AG08395 (cell line): ENCODE results near the gene SLC25A20.

Experiments
- DNase-seq: peaks from one replicate; pipeline ENCODE4 v3.0.0; 2012; ENCODE audit warnings: mixed read lengths, low spot score

SLC25A20 gene

DNA sequence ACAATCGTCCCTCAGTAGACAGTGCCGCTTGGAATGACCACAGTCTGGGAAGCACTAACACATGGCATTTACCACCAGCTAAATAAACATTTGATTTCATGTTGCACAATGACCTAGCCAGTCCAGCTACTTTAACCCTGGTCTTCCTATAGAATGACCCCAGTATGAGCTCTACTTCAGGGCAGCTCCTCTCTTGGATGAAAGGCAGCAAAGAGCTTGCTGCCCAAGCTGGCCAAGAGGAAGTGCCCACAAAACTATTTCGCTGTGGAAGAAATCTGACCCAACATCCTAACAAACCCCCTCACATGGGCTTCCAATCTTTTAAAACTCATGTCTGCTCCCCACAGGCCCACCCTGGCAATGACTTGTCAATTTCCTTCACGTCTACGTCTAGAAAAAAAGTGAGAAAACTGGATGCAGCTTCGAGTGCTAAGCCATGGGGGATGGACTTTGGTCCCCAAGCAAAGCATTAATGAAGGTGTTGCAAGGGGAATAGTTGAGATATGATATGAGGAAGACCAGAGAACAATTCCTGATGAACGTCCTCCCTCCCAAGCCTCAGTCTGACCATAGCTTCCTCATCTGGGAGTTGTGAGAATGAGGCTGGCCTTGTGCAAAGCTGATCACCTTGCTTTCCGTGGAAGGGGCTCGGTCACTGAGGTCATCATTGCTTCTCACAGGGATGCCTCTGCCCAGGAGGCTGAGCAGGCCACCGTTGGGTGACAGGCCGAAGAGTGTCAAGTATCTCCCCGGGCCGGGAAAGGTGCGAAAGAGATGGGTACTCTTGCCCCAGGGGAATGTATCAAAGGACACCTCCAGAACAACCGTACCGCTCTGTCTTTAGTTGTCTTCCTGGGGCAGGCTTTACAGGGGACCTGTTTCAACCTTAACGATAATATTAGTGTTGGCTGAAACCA lies 964 bp downstream of the SLC25A20 start:
- DNase-seq: no peak

DNA sequence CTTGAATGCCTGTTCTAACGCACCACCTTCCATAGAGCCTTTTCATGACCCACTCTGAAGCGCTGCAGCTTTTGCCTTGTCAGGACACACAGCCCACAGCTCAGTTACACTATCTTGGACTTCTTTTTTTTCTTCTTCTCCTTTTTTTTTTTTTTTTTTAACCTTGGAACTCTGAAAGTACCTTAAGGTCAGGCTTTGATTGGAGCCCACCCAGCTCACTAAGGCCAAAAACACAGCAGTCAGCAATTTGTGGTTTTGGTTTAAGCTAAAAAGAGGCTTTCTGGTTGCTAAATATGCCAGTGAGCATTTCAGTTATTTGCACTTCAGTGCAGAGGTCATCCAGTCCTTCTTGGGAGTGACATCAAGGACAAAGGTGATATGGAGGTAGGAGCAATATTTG lies 1.7 kb downstream of the SLC25A20 start:
- no peak for DNase-seq

DNA sequence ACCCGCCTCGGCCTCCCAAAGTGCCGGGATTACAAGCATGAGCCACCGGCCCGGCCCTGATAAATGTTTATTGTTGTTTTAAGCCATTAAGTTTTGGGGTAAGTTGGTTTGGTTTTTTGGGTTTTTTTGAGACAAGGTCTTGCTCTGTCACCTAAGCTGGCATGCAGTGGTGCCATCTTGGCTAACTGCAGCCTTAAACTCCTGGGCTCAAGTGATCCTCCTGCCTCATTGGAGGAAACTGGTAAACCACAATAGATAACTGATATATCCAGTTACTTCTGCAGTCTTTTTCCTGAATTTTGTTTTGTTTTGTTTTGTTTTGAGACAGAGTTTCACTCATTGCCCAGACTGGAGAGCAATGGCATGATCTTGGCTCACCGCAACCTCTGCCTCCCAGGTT lies 4.2 kb downstream of the SLC25A20 start:
- DNase-seq: no peak

DNA sequence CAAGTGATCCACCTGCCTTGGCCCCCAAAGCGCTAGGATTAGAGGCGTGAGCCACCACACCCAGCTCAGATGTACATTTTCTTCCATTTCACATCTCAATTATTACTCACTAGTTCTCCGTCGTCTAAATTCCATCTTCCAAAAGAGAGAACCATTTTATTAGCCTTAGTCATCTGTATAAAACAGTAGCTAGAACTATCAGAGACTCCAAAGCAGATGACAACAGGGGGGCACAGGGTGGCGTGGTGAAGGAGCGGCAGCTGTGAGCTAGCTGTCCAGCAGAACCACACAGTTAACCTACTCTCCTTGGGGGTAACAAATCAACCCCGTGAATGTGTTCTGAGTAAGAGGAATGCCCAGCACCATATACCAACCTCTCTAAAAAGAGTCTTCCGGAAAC lies 7.1 kb downstream of the SLC25A20 start:
- no peak for DNase-seq

- DNase-seq: no peak
These were observed 12.9 kb downstream of the SLC25A20 start for GRCh38 chr3:48885753-48886152.

DNA sequence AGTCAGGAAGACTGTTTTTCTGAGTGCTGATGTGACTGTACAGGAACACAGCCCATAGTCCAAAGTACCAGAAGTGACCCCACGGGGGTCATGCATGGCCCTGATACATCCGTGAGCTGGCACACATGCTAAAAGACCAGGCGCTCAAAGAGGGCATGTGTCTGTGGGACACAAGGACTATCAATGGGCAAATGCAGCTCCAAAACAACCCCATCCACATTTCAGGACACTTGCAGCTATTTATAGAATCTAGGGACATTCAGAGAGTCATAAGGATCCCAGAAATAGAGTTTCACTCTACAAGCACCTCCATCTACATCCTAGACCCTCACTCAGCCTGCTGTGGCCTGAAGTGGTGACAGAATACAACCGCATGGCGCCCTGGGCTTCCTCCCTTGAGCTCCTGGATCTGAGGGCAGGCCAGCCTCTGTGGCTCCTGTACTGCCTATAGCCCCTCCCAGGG lies 17.0 kb downstream of the SLC25A20 start:
- DNase-seq: no peak

DNA sequence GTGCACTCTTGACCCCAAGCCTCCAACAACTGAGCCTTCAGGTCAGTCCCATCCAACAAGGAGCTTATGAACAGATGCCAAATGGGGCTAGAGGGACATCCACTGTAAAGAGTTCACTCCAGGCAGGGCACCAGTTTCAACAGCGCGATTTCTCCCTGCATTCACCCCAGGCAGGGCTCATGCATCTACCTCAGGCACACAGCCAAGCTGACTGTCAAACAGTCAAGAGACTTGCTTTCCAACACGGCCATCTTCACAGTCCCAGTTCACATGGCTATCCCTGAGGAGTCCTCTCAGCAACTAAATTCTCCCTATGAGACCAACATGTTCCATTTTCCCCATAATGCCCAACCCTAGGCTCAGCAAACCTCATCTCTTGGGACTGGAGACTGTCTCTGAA lies 17.7 kb downstream of the SLC25A20 start:
- DNase-seq: no peak

- DNase-seq: no peak
These were observed 18.7 kb downstream of the SLC25A20 start for GRCh38 chr3:48879994-48880377.

GRCh38 chr3:48879307-48879993 lies 19.2 kb downstream of the SLC25A20 start:
- no peak for DNase-seq

GRCh38 chr3:48877671-48878070 lies 21.0 kb downstream of the SLC25A20 start:
- DNase-seq: no peak

DNA sequence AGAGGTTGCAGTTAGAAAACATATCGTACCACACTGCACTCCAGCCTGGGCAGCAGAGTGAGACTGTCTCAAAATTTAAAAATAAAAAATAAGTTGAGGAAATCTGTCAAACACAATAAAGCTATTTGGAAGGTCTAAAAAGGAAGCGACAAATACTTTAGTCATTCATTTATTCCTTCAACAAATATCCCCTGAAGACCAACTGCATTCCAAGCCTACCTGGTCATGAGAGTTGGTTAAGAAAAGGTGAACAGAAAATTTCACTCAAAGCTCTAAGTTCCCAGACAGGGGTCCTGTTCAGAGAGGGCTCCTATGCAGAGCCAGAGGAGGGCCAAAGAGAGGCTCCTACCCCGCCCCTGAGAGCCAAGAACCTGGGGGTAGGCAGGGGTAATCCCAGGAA lies 35.6 kb downstream of the SLC25A20 start:
- no peak for DNase-seq

- no peak for DNase-seq
These were observed 39.5 kb downstream of the SLC25A20 start for GRCh38 chr3:48859206-48859605.

DNA sequence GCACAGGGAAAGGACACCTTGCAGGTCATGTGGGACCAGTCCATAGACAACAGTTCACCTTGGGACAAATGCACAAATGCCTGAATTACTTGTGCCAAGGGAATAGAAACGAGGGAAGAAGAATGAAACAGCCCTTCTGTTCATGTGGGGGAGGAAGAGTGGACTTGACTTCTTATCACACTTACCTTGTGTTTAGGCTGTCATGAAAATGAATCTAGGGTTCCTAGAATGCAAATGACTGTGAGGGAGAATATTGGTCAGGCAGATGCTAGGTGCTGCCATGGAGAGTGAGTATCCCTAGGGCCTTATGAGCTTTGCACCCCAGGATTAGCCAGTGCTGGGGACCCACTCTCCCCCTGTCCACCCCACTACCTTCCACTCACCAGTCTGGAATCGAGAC lies 40.0 kb downstream of the SLC25A20 start:
- DNase-seq: no peak

- no peak for DNase-seq
These were observed 41.0 kb downstream of the SLC25A20 start for GRCh38 chr3:48857641-48858040.

GRCh38 chr3:48856469-48856868 lies 42.2 kb downstream of the SLC25A20 start:
- DNase-seq: no peak

- no peak for DNase-seq
These were observed 42.8 kb downstream of the SLC25A20 start for GRCh38 chr3:48855681-48856447.

- DNase-seq: no peak
These were observed 46.5 kb downstream of the SLC25A20 start for GRCh38 chr3:48852151-48852550.

GRCh38 chr3:48851407-48851806 lies 47.3 kb downstream of the SLC25A20 start:
- DNase-seq: no peak

DNA sequence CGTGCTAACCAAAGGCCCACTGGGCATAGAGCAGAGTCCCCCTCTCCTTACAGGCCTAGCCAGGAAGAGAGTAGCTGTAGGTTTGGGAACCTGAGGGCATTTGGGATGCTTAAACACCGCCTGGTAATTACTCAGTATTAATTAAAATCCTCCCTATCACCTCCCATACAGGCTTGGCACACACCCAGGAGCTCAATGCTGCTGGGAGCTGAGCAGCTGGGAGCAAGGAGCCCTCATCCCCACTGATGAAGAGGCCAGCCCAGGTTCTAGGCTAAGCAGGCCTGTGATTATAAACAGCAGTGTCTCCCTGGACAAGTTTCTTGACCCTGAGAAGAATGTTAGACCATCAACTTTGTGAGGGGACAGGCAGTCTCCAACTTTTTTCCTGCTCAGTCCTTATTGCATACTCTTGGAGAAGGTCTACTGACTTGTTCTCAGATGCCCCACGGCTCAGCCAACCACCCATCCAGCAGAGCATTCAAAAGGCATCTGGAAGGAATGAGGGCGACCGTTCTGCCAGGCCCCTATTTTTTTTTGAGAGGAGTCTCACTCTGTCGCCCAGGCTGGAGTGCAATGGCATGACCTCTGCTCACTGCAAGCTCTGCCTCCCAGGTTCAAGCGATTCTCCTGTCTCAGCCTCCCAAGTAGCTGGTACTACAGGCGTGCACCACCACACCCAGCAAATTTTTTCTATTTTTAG lies 49.7 kb downstream of the SLC25A20 start:
- no peak for DNase-seq

- DNase-seq: peak; percentile 99
These were observed 50.9 kb downstream of the SLC25A20 start, which contains the start of gene PRKAR2A for GRCh38 chr3:48847504-48848423. Gene PRKAR2A, minus strand, starts transcription at chr3:48847874. Its CDS starts 278 bp downstream, at chr3:48847596.

DNA sequence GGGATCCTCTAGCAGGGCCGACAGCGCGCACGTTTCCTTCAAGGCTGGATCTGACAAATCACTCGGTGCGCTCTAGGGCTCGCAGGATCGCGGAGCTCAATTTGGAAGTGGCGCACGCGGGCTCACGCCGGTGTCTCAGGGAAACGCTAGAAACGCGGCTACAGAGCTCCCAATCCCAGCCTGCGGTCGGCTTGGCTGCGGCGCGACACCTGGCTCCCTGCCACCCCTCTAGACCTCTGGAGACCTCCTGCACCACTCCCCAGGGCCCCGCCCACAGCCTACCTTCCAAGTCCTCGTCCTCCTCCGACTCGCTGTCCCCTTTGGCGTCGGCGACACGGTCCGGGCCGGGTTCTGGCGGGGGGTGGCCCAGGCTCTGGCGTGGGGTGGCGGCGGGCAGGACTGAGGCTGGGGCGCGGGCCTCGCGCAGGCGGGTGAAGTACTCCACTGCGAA lies 51.6 kb downstream of the SLC25A20 start:
- peak; percentile 77 for DNase-seq
